ENCODE measurements around the gene BBS5. TPM values are rescaled to one million over a fixed set of nuclear protein-coding genes. Genes with fewer than 3 reads are reported as not detected.

Gene BBS5
- total and polyA plus RNA-seq, 7 donors, result 3.7 to 12.3 (median 9.0) TPM

DNA sequence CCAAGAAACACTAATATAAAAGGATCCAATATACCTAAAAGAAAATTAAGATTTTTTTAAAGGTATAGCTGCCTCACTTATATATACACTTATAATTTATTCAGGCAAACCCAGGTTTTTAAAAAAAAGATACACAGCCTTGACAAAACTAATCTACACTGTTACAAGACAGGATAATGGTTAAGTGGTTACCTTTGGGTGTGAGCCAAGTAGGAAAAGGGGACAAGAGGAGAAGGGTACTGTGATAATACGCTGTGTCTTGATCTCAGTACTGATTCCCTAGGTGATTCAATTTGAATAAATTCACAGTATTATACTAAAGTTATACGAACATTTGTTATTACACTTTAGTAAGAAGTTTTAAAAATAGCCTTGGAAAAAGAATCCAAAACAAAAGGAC, 60.9 kb downstream of the BBS5 start:
- H3K36me3 ChIP-seq (ENCODE audit: insufficient read depth in 1 of 2, low read depth in 1 of 2), result peaks cover 0 to 73% of the 10 kb centered on the region in 2 donors
- H3K4me3 ChIP-seq, result no peak overlapping the region
- TF ChIP-seq, protein P1, sequence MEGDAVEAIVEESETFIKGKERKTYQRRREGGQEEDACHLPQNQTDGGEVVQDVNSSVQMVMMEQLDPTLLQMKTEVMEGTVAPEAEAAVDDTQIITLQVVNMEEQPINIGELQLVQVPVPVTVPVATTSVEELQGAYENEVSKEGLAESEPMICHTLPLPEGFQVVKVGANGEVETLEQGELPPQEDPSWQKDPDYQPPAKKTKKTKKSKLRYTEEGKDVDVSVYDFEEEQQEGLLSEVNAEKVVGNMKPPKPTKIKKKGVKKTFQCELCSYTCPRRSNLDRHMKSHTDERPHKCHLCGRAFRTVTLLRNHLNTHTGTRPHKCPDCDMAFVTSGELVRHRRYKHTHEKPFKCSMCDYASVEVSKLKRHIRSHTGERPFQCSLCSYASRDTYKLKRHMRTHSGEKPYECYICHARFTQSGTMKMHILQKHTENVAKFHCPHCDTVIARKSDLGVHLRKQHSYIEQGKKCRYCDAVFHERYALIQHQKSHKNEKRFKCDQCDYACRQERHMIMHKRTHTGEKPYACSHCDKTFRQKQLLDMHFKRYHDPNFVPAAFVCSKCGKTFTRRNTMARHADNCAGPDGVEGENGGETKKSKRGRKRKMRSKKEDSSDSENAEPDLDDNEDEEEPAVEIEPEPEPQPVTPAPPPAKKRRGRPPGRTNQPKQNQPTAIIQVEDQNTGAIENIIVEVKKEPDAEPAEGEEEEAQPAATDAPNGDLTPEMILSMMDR (IDR thresholded peaks at IDR 0.05), result no peak
- H3K27ac ChIP-seq, result no peak overlapping the region
- no peaks in the 10 kb centered on the region for H3K27me3 ChIP-seq (ENCODE audit: insufficient read depth in 3 of 3, low read length in 2 of 3)
- no peaks in the 10 kb centered on the region for H3K9me3 ChIP-seq
- ATAC-seq, result no peak
- WGBS, 3 donors, result 67 to 79% (median 74%) methylated on average over 2 of the region's 2 CpGs
- intact Hi-C loops (cut with DNase I), result no loop called here
- no peak for DNase-seq
- H3K4me1 ChIP-seq, result no peaks in the 10 kb centered on the region

DNA sequence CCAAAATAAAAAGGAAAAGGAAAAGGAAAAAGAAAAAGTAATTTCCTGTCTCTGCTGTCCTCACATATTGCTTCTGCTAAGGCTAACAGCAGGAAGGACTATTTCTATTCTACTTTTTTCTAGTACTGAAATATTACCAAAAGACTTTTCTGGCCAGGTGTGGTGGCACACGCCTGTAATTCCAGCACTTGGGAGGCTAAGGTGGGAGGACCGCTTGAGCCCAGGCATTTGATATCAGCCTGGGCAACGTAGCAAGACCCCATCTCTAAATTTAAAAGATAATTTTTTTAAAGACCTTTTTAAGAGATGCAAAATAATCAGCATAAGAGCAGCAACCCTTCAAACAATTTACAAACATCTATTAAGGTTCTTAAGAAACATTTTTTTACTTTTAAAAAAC, 63.1 kb downstream of the BBS5 start:
- Histone ChIP-seq H3K27me3 (ENCODE audit: insufficient read depth in 3 of 3, low read length in 2 of 3) (no peaks in the 10 kb centered on the region), H3K36me3 (ENCODE audit: insufficient read depth in 1 of 2, low read depth in 1 of 2) (peaks cover 0 to 72% of the 10 kb centered on the region in 2 donors), H3K27ac (no peak overlapping the region), H3K4me1 (no peaks in the 10 kb centered on the region), H3K4me3 (no peak overlapping the region), H3K9me3 (no peaks in the 10 kb centered on the region)
- no peak for ATAC-seq
- WGBS, 3 donors, result 91 to 94% (median 92%) methylated on average over 3 of the region's 3 CpGs
- TF ChIP-seq, protein P1 (IDR thresholded peaks at IDR 0.05), result no peak
- DNase-seq, result no peak
- intact Hi-C loops (cut with DNase I), result no loop called here

DNA sequence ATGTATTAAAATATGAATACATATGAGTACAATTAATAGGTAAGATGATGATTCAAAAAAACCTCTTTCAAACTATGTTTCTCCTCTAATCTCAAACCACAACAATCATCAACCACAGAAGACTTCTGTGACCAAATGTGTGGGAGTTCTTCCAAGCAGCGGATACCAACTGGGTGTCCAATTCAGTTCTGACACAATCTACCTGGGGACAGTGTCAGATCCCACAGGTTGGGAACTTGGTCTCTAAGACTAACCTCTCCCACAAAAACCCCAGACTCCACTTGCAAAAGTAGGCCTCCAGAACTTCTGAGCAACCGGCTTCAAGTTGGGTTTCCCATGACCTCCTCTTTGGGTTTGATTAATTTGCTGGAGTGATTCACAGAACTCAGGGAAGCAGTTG, 67.5 kb downstream of the BBS5 start:
- 98% methylated on average over 2 of the region's 2 CpGs for WGBS, 3 donors
- Histone ChIP-seq H3K4me3 (no peak overlapping the region), H3K4me1 (no peaks in the 10 kb centered on the region), H3K27me3 (ENCODE audit: insufficient read depth in 3 of 3, low read length in 2 of 3) (no peaks in the 10 kb centered on the region), H3K9me3 (no peaks in the 10 kb centered on the region), H3K27ac (no peak overlapping the region), H3K36me3 (ENCODE audit: insufficient read depth in 1 of 2, low read depth in 1 of 2) (peaks cover 0 to 73% of the 10 kb centered on the region in 2 donors)
- DNase-seq (no peak), ATAC-seq (no peak)
- TF ChIP-seq, protein P1 (IDR thresholded peaks at IDR 0.05), result no peak
- intact Hi-C loops (cut with DNase I), result no loop called here

Other genes starting within 250 kb of the BBS5 start
- under 1 TPM in 1 of 4 donors, not detected in 3; 0.02 TPM for gene LRP2, start 117.0 kb upstream of the BBS5 start, total RNA-seq
- gene LRP2, start 117.0 kb upstream of the BBS5 start, polyA plus RNA-seq, result not detected
- 1,000 to 10,000 TPM; 3,179 to 3,578 (median 3,364) TPM for gene KLHL41, start 30.2 kb downstream of the BBS5 start, total RNA-seq
- gene KLHL41, start 30.2 kb downstream of the BBS5 start, polyA plus RNA-seq, result 1,000 to 10,000 TPM in 2 of 3 donors, 100 to 1,000 TPM in 1; 639 to 3,023 (median 2,979) TPM
- 10 to 100 TPM; 12.9 to 35.2 (median 22.5) TPM for gene FASTKD1, start 94.4 kb downstream of the BBS5 start, total RNA-seq
- 10 to 100 TPM; 16.2 to 53.1 (median 40.3) TPM for gene FASTKD1, start 94.4 kb downstream of the BBS5 start, polyA plus RNA-seq
- gene PPIG, start 104.9 kb downstream of the BBS5 start, total RNA-seq, result 10 to 100 TPM; 36.8 to 49.6 (median 43.6) TPM
- 10 to 100 TPM; 18.9 to 52.5 (median 23.8) TPM for gene PPIG, start 104.9 kb downstream of the BBS5 start, polyA plus RNA-seq
- gene CFAP210, start 214.9 kb downstream of the BBS5 start, total RNA-seq, result not detected
- under 1 TPM in 2 of 3 donors, not detected in 1; 0.03 to 0.04 TPM for gene CFAP210, start 214.9 kb downstream of the BBS5 start, polyA plus RNA-seq
- 1 to 10 TPM in 3 of 4 donors, under 1 TPM in 1; 0.86 to 2.3 (median 1.4) TPM for gene PHOSPHO2, start 215.0 kb downstream of the BBS5 start, total RNA-seq
- 1 to 10 TPM; 1.6 to 7.5 (median 1.9) TPM for gene PHOSPHO2, start 215.0 kb downstream of the BBS5 start, polyA plus RNA-seq